ENCODE data around the gene BDKRB2.

Gene BDKRB2

GRCh38 chr14:96204151-96205058, at the start of gene BDKRB2:
Gene BDKRB2 (plus strand): TSS chr14:96204839. CDS start chr14:96237108, 32,269 bp downstream.
- H3K27me3 ChIP-seq (ENCODE audit: control insufficient read depth in 1 of 2, insufficient read depth in 2 of 2, low read length in 2 of 2) = no peaks in the 10 kb centered on the region
- peak within 1 kb of the TSS; percentile 80 to 81 for H3K9ac ChIP-seq (ENCODE audit: low read depth in 1 of 2, low read length in 2 of 2)
- no peaks in the 10 kb centered on the region for H3K9me3 ChIP-seq (ENCODE audit: control insufficient read depth in 1 of 2, low read length in 2 of 2)
- no peaks in the 10 kb centered on the region for H3K36me3 ChIP-seq (ENCODE audit: control insufficient read depth in 1 of 2, insufficient read depth in 2 of 2, low read length in 2 of 2)
- peaks cover 34 to 42% of the 10 kb centered on the region in 2 donors for H3K4me1 ChIP-seq (ENCODE audit: control insufficient read depth in 1 of 2, insufficient read depth in 2 of 2, low read length in 2 of 2)
- peak within 1 kb of the TSS; percentile 64 to 76 for H3K4me3 ChIP-seq (ENCODE audit: low read depth in 1 of 2, low read length in 2 of 2)
- H3K27ac ChIP-seq (ENCODE audit: low read depth, low read length) = peak within 1 kb of the TSS; percentile 79

DNA sequence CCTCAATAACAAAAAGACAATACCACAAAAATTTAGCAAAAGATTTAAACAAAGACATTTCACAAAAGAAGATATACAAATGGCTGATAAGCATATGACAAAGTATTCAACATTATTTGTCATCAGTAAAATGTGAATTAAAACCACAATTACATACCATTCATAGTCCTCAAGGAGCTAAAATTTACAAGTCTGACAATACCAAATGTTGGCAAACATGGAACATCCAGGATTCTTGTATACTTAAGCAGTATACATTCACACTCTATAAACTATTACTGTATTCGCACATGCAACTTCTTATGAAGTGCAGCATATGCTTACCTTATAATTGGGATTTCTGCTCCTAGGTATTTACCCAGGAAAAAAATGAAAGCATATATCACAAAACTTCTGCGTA, 49.7 kb upstream of the BDKRB2 start:
- H3K36me3 ChIP-seq (ENCODE audit: control insufficient read depth in 1 of 2, insufficient read depth in 2 of 2, low read length in 2 of 2) = no peaks in the 10 kb centered on the region
- no peaks in the 10 kb centered on the region for H3K27me3 ChIP-seq (ENCODE audit: control insufficient read depth in 1 of 2, insufficient read depth in 2 of 2, low read length in 2 of 2)
- no peak overlapping the region for H3K9ac ChIP-seq (ENCODE audit: low read depth in 1 of 2, low read length in 2 of 2)
- H3K27ac ChIP-seq (ENCODE audit: low read depth, low read length) = no peak overlapping the region
- H3K4me3 ChIP-seq (ENCODE audit: low read depth in 1 of 2, low read length in 2 of 2) = no peak overlapping the region
- no peaks in the 10 kb centered on the region for H3K9me3 ChIP-seq (ENCODE audit: control insufficient read depth in 1 of 2, low read length in 2 of 2)
- no peaks in the 10 kb centered on the region for H3K4me1 ChIP-seq (ENCODE audit: control insufficient read depth in 1 of 2, insufficient read depth in 2 of 2, low read length in 2 of 2)

GRCh38 chr14:96156804-96157760, 47.6 kb upstream of the BDKRB2 start:
- no peaks in the 10 kb centered on the region for H3K9me3 ChIP-seq (ENCODE audit: control insufficient read depth in 1 of 2, low read length in 2 of 2)
- H3K4me3 ChIP-seq (ENCODE audit: low read depth in 1 of 2, low read length in 2 of 2) = no peak overlapping the region
- H3K27ac ChIP-seq (ENCODE audit: low read depth, low read length) = no peak overlapping the region
- H3K9ac ChIP-seq (ENCODE audit: low read depth in 1 of 2, low read length in 2 of 2) = no peak overlapping the region
- peaks cover 0 to 2% of the 10 kb centered on the region in 2 donors for H3K4me1 ChIP-seq (ENCODE audit: control insufficient read depth in 1 of 2, insufficient read depth in 2 of 2, low read length in 2 of 2)
- H3K36me3 ChIP-seq (ENCODE audit: control insufficient read depth in 1 of 2, insufficient read depth in 2 of 2, low read length in 2 of 2) = no peaks in the 10 kb centered on the region
- no peaks in the 10 kb centered on the region for H3K27me3 ChIP-seq (ENCODE audit: control insufficient read depth in 1 of 2, insufficient read depth in 2 of 2, low read length in 2 of 2)

GRCh38 chr14:96158735-96159134, 45.9 kb upstream of the BDKRB2 start:
- Histone ChIP-seq H3K4me1 (ENCODE audit: control insufficient read depth in 1 of 2, insufficient read depth in 2 of 2, low read length in 2 of 2) (peaks cover 0 to 2% of the 10 kb centered on the region in 2 donors), H3K4me3 (ENCODE audit: low read depth in 1 of 2, low read length in 2 of 2) (no peak overlapping the region), H3K36me3 (ENCODE audit: control insufficient read depth in 1 of 2, insufficient read depth in 2 of 2, low read length in 2 of 2) (no peaks in the 10 kb centered on the region), H3K27ac (ENCODE audit: low read depth, low read length) (no peak overlapping the region), H3K27me3 (ENCODE audit: control insufficient read depth in 1 of 2, insufficient read depth in 2 of 2, low read length in 2 of 2) (no peaks in the 10 kb centered on the region), H3K9me3 (ENCODE audit: control insufficient read depth in 1 of 2, low read length in 2 of 2) (no peaks in the 10 kb centered on the region), H3K9ac (ENCODE audit: low read depth in 1 of 2, low read length in 2 of 2) (no peak overlapping the region)

GRCh38 chr14:96160076-96160912, 44.3 kb upstream of the BDKRB2 start:
- H3K4me3 ChIP-seq (ENCODE audit: low read depth in 1 of 2, low read length in 2 of 2) = no peak overlapping the region
- H3K4me1 ChIP-seq (ENCODE audit: control insufficient read depth in 1 of 2, insufficient read depth in 2 of 2, low read length in 2 of 2) = peaks cover 0 to 2% of the 10 kb centered on the region in 2 donors
- H3K9me3 ChIP-seq (ENCODE audit: control insufficient read depth in 1 of 2, low read length in 2 of 2) = no peaks in the 10 kb centered on the region
- H3K9ac ChIP-seq (ENCODE audit: low read depth in 1 of 2, low read length in 2 of 2) = no peak overlapping the region
- no peak overlapping the region for H3K27ac ChIP-seq (ENCODE audit: low read depth, low read length)
- no peaks in the 10 kb centered on the region for H3K36me3 ChIP-seq (ENCODE audit: control insufficient read depth in 1 of 2, insufficient read depth in 2 of 2, low read length in 2 of 2)
- no peaks in the 10 kb centered on the region for H3K27me3 ChIP-seq (ENCODE audit: control insufficient read depth in 1 of 2, insufficient read depth in 2 of 2, low read length in 2 of 2)

DNA sequence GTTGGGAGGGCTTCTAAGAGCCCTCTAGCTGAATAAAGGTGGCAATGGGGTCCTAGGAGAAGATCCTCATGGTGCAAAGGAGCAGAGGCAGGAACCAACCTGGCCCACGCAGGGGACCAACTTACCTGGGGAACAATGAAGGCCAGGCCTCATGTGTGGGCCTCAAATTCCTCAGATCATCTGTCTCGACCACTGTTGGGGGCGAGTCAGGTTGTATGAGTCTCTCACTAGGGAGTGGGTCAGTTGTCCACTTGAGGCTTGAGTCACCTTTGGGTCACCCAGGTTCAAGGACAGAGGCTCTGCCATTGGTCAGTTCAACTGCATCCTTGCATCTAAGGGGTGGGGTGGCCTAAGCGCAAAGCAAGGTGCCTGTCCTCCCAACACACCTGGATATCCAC, 43.7 kb upstream of the BDKRB2 start:
- Histone ChIP-seq H3K36me3 (ENCODE audit: control insufficient read depth in 1 of 2, insufficient read depth in 2 of 2, low read length in 2 of 2) (no peaks in the 10 kb centered on the region), H3K27ac (ENCODE audit: low read depth, low read length) (no peak overlapping the region), H3K4me1 (ENCODE audit: control insufficient read depth in 1 of 2, insufficient read depth in 2 of 2, low read length in 2 of 2) (peaks cover 2 to 3% of the 10 kb centered on the region in 2 donors), H3K27me3 (ENCODE audit: control insufficient read depth in 1 of 2, insufficient read depth in 2 of 2, low read length in 2 of 2) (no peaks in the 10 kb centered on the region), H3K9me3 (ENCODE audit: control insufficient read depth in 1 of 2, low read length in 2 of 2) (no peaks in the 10 kb centered on the region), H3K4me3 (ENCODE audit: low read depth in 1 of 2, low read length in 2 of 2) (no peak overlapping the region), H3K9ac (ENCODE audit: low read depth in 1 of 2, low read length in 2 of 2) (no peak overlapping the region)

GRCh38 chr14:96161636-96162035, 43.0 kb upstream of the BDKRB2 start:
- Histone ChIP-seq H3K36me3 (ENCODE audit: control insufficient read depth in 1 of 2, insufficient read depth in 2 of 2, low read length in 2 of 2) (no peaks in the 10 kb centered on the region), H3K4me3 (ENCODE audit: low read depth in 1 of 2, low read length in 2 of 2) (no peak overlapping the region), H3K27me3 (ENCODE audit: control insufficient read depth in 1 of 2, insufficient read depth in 2 of 2, low read length in 2 of 2) (no peaks in the 10 kb centered on the region), H3K27ac (ENCODE audit: low read depth, low read length) (no peak overlapping the region), H3K4me1 (ENCODE audit: control insufficient read depth in 1 of 2, insufficient read depth in 2 of 2, low read length in 2 of 2) (peaks cover 2 to 10% of the 10 kb centered on the region in 2 donors), H3K9ac (ENCODE audit: low read depth in 1 of 2, low read length in 2 of 2) (no peak overlapping the region), H3K9me3 (ENCODE audit: control insufficient read depth in 1 of 2, low read length in 2 of 2) (no peaks in the 10 kb centered on the region)

GRCh38 chr14:96162265-96162664, 42.4 kb upstream of the BDKRB2 start:
- Histone ChIP-seq H3K36me3 (ENCODE audit: control insufficient read depth in 1 of 2, insufficient read depth in 2 of 2, low read length in 2 of 2) (no peaks in the 10 kb centered on the region), H3K27me3 (ENCODE audit: control insufficient read depth in 1 of 2, insufficient read depth in 2 of 2, low read length in 2 of 2) (no peaks in the 10 kb centered on the region), H3K9ac (ENCODE audit: low read depth in 1 of 2, low read length in 2 of 2) (no peak overlapping the region)

GRCh38 chr14:96162741-96163140, 41.9 kb upstream of the BDKRB2 start:
- Histone ChIP-seq H3K9ac (ENCODE audit: low read depth in 1 of 2, low read length in 2 of 2) (no peak overlapping the region), H3K9me3 (ENCODE audit: control insufficient read depth in 1 of 2, low read length in 2 of 2) (no peaks in the 10 kb centered on the region), H3K27ac (ENCODE audit: low read depth, low read length) (no peak overlapping the region), H3K27me3 (ENCODE audit: control insufficient read depth in 1 of 2, insufficient read depth in 2 of 2, low read length in 2 of 2) (no peaks in the 10 kb centered on the region), H3K36me3 (ENCODE audit: control insufficient read depth in 1 of 2, insufficient read depth in 2 of 2, low read length in 2 of 2) (no peaks in the 10 kb centered on the region), H3K4me1 (ENCODE audit: control insufficient read depth in 1 of 2, insufficient read depth in 2 of 2, low read length in 2 of 2) (peaks cover 13 to 18% of the 10 kb centered on the region in 2 donors), H3K4me3 (ENCODE audit: low read depth in 1 of 2, low read length in 2 of 2) (no peak overlapping the region)

More at GRCh38 chr14:96162265-96162664, 42.4 kb upstream of the BDKRB2 start:
- no peak overlapping the region for H3K27ac ChIP-seq (ENCODE audit: low read depth, low read length)
- no peak overlapping the region for H3K4me3 ChIP-seq (ENCODE audit: low read depth in 1 of 2, low read length in 2 of 2)
- no peaks in the 10 kb centered on the region for H3K9me3 ChIP-seq (ENCODE audit: control insufficient read depth in 1 of 2, low read length in 2 of 2)
- peaks cover 8 to 16% of the 10 kb centered on the region in 2 donors for H3K4me1 ChIP-seq (ENCODE audit: control insufficient read depth in 1 of 2, insufficient read depth in 2 of 2, low read length in 2 of 2)

Data from duodenal mucosa (tissue), 2 donors.